Upper lobe of left lung (tissue), 4 donors: Measurements from ENCODE around the gene GIMAP8.

Experiments
- EP300 ChIP-seq, 4 donors: sonication (generic); formaldehyde crosslinking; IDR thresholded peaks; one replicate each; pipeline ENCODE4 v1.5.1; 2017; ENCODE audit warnings: antibody characterized with exemption in 4 of 4, control low read depth in 2 of 4
- POLR2A ChIP-seq, 4 donors: fragments of 450-650 bp; IDR thresholded peaks; one replicate each; pipeline ENCODE4 v1.5.1; 2016 to 2017; ENCODE audit warnings: antibody characterized with exemption in 4 of 4, mild to moderate bottlenecking in 2 of 4
- TF ChIP-seq, protein P1 (sequence below), 6 experiments: fragments of 450-650 bp in 4 of 6; fragments of 200-600 bp in 2 of 6; sonication (generic) in 2 of 6; IDR thresholded peaks; one replicate each; pipeline ENCODE4 v1.5.1; 2016 to 2019; ENCODE audit warnings: antibody characterized with exemption in 6 of 6

DNA sequence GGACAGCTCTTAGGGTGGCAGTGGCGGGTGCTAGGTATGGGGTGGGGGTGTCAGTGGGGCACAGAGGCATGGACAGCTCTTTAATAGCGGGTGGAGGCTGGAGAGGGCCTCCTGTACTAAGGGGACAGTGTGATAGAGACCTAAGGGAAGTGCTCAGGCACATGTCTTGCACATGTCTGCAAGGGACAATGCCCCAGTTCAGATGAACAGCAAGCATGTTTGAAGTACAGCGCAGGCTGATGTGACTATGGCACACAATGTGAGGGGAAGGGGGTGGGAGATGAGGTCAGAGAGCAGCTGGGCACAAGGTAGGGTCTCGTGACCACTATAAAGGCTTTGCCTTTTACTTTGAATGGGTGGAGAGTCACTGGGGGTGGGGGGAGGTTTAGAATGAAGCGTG, 3.5 kb downstream of the GIMAP8 start:
- TF ChIP-seq, protein P1, sequence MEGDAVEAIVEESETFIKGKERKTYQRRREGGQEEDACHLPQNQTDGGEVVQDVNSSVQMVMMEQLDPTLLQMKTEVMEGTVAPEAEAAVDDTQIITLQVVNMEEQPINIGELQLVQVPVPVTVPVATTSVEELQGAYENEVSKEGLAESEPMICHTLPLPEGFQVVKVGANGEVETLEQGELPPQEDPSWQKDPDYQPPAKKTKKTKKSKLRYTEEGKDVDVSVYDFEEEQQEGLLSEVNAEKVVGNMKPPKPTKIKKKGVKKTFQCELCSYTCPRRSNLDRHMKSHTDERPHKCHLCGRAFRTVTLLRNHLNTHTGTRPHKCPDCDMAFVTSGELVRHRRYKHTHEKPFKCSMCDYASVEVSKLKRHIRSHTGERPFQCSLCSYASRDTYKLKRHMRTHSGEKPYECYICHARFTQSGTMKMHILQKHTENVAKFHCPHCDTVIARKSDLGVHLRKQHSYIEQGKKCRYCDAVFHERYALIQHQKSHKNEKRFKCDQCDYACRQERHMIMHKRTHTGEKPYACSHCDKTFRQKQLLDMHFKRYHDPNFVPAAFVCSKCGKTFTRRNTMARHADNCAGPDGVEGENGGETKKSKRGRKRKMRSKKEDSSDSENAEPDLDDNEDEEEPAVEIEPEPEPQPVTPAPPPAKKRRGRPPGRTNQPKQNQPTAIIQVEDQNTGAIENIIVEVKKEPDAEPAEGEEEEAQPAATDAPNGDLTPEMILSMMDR (IDR thresholded peaks at IDR 0.05) = no peak
- TF ChIP-seq POLR2A (IDR thresholded peaks at IDR 0.05) (no peak), EP300 (IDR thresholded peaks at IDR 0.05) (no peak)
